Measurements from ENCODE around the gene SCN11A. TPM values are rescaled to one million over a fixed set of nuclear protein-coding genes. Genes with fewer than 3 reads are reported as not detected.
"Not testable (repeated sequence)": the region's sequence is repeated elsewhere in the genome, so short reads cannot be mapped to it uniquely, and the experiment has no call there.

Gene SCN11A
- polyA plus RNA-seq, 1 experiment, result 0.05 TPM

- CTCF ChIA-PET, result interaction anchor here (1.0 kb wide), 1 partner anchor 220 kb away, joined by 3 read pairs; no protein-coding TSS in a partner anchor
- no peak for DNase-seq (ENCODE audit: low read depth, low spot score)
- no peaks in the 10 kb centered on the region for H3K27me3 ChIP-seq (ENCODE audit: control insufficient read depth, insufficient read depth, low read length)
Observed at GRCh38 chr3:39067286-39067685, 15.5 kb upstream of the SCN11A start.

GRCh38 chr3:39065197-39065596, 13.5 kb upstream of the SCN11A start:
- ChIA-PET POLR2A (no interaction called here), CTCF (interaction anchor here (0.6 to 1.6 kb wide), 13 partner anchors 14 to 1277 kb away, joined by 3 to 5 read pairs (median 3); no protein-coding TSS in a partner anchor)
- no peaks in the 10 kb centered on the region for H3K27me3 ChIP-seq (ENCODE audit: control insufficient read depth, insufficient read depth, low read length)
- H3K9me3 ChIP-seq (ENCODE audit: control insufficient read depth, insufficient read depth, low read length), result no peaks in the 10 kb centered on the region
- H3K27ac ChIP-seq (ENCODE audit: low read depth, low read length), result no peak overlapping the region
- no peak for DNase-seq (ENCODE audit: low read depth, low spot score)
- TF ChIP-seq CTCF (IDR thresholded peaks at IDR 0.05; ENCODE audit: low read depth, low read length), result peak; percentile 63
- H3K4me3 ChIP-seq (ENCODE audit: low read depth, low read length), result no peak overlapping the region

More at GRCh38 chr3:39067286-39067685, 15.5 kb upstream of the SCN11A start:
- no peak overlapping the region for H3K27ac ChIP-seq (ENCODE audit: low read depth, low read length)
- H3K4me3 ChIP-seq (ENCODE audit: low read depth, low read length), result no peak overlapping the region
- TF ChIP-seq CTCF (IDR thresholded peaks at IDR 0.05; ENCODE audit: low read depth, low read length), result no peak
- POLR2A ChIA-PET, result interaction anchor here (0.6 kb wide), 1 partner anchor 12 kb away, joined by 4 read pairs; no protein-coding TSS in a partner anchor
- H3K9me3 ChIP-seq (ENCODE audit: control insufficient read depth, insufficient read depth, low read length), result no peaks in the 10 kb centered on the region

- ChIA-PET POLR2A (no interaction called here), CTCF (interaction anchor here (0.6 to 1.6 kb wide), 7 partner anchors 18 to 1276 kb away, joined by 3 to 5 read pairs (median 3); no protein-coding TSS in a partner anchor)
- DNase-seq (ENCODE audit: low read depth, low spot score), result no peak
- TF ChIP-seq CTCF (IDR thresholded peaks at IDR 0.05; ENCODE audit: low read depth, low read length), result no peak
- H3K9me3 ChIP-seq (ENCODE audit: control insufficient read depth, insufficient read depth, low read length), result no peaks in the 10 kb centered on the region
- H3K27me3 ChIP-seq (ENCODE audit: control insufficient read depth, insufficient read depth, low read length), result no peaks in the 10 kb centered on the region
- no peak overlapping the region for H3K4me3 ChIP-seq (ENCODE audit: low read depth, low read length)
- no peak overlapping the region for H3K27ac ChIP-seq (ENCODE audit: low read depth, low read length)
Observed at GRCh38 chr3:39064646-39065045, 12.9 kb upstream of the SCN11A start.

GRCh38 chr3:39063143-39063542, 11.4 kb upstream of the SCN11A start:
- no peaks in the 10 kb centered on the region for H3K9me3 ChIP-seq (ENCODE audit: control insufficient read depth, insufficient read depth, low read length)
- CTCF ChIA-PET, result interaction anchor here (0.5 to 1.3 kb wide), 4 partner anchors 27 to 566 kb away, joined by 3 to 4 read pairs (median 4); no protein-coding TSS in a partner anchor
- H3K27ac ChIP-seq (ENCODE audit: low read depth, low read length), result no peak overlapping the region
- no peak for DNase-seq (ENCODE audit: low read depth, low spot score)
- H3K4me3 ChIP-seq (ENCODE audit: low read depth, low read length), result no peak overlapping the region
- H3K27me3 ChIP-seq (ENCODE audit: control insufficient read depth, insufficient read depth, low read length), result no peaks in the 10 kb centered on the region
- POLR2A ChIA-PET, result no interaction called here
- TF ChIP-seq CTCF (IDR thresholded peaks at IDR 0.05; ENCODE audit: low read depth, low read length), result no peak

GRCh38 chr3:39062180-39062579, 10.4 kb upstream of the SCN11A start:
- no peaks in the 10 kb centered on the region for H3K9me3 ChIP-seq (ENCODE audit: control insufficient read depth, insufficient read depth, low read length)
- DNase-seq (ENCODE audit: low read depth, low spot score), result no peak
- POLR2A ChIA-PET, result no interaction called here
- H3K27me3 ChIP-seq (ENCODE audit: control insufficient read depth, insufficient read depth, low read length), result no peaks in the 10 kb centered on the region
- no peak overlapping the region for H3K4me3 ChIP-seq (ENCODE audit: low read depth, low read length)
- CTCF ChIA-PET, result interaction anchor here (1.1 kb wide), 1 partner anchor 226 kb away, joined by 3 read pairs; no protein-coding TSS in a partner anchor
- H3K27ac ChIP-seq (ENCODE audit: low read depth, low read length), result no peak overlapping the region
- no peak for TF ChIP-seq CTCF (IDR thresholded peaks at IDR 0.05; ENCODE audit: low read depth, low read length)

- POLR2A ChIA-PET; CTCF ChIA-PET; H3K9me3 ChIP-seq (ENCODE audit: control insufficient read depth, insufficient read depth, low read length); H3K27ac ChIP-seq (ENCODE audit: low read depth, low read length); DNase-seq (ENCODE audit: low read depth, low spot score); H3K27me3 ChIP-seq (ENCODE audit: control insufficient read depth, insufficient read depth, low read length); H3K4me3 ChIP-seq (ENCODE audit: low read depth, low read length): not testable (repeated sequence)
Observed at GRCh38 chr3:39061228-39061627, 9.5 kb upstream of the SCN11A start.

Measured in AG04450 (cell line).